ENCODE measurements around the gene STXBP6. TPM values are rescaled to one million over a fixed set of nuclear protein-coding genes. Genes with fewer than 3 reads are reported as not detected.

Gene STXBP6
- polyA plus RNA-seq, 1 donor (not counting 4 experiments of a cell fraction or from before 2014, with no cell fraction given): 1.4 TPM

DNA sequence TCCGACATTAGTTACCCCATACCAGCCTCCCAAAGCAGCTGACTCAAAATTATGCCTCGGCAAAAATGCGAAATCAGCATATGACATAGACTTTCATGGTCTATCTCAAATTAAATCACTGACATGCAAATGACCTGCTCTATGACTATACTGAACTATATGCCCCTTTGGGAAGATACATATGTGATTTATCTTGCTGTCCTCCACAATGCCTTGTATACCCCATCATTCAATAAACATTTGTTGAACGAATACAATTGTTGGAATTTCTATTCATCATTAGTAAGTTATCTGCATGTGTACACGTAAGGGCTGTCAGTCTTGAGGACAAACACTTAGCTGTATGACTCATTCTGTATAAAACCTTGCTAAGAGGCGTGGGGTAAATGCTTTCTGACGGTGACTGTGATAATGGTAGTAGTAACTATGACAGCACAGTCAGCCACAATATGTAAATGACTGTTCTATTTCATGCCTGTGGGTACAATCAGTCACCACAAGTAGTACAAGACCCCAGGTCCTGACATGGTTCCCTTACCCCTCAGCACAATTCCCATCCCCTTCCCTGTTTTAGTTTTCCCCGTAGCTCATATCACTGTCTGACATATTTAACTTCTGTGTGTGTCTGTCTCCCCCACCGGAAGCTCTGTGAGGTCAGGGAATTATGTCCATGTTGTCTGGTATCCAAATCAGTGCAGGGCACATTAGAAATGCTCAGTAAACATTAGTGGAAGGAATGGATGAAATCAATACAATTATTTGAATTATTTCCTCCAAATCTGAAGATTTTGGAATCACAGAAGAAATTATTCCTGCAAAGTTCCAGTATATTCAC is 42.8 kb downstream of the STXBP6 start:
- Histone ChIP-seq H3K4me1 (ENCODE audit: control insufficient read depth, extremely low read depth, insufficient read depth, low read length) (peaks cover 53% of the 10 kb centered on the region), H3K79me2 (ENCODE audit: control insufficient read depth, insufficient read depth, low read length) (no peaks in the 10 kb centered on the region), H4K20me1 (ENCODE audit: control insufficient read depth, extremely low read depth, insufficient read depth, low read length) (no peaks in the 10 kb centered on the region), H3K4me3 (ENCODE audit: control insufficient read depth in 2 of 3, extremely low read depth in 1 of 3, insufficient read depth in 2 of 3, low read depth in 1 of 3, low read length in 3 of 3) (no peak overlapping the region), H3K36me3 (ENCODE audit: control insufficient read depth in 2 of 2, extremely low read depth in 1 of 2, insufficient read depth in 2 of 2, low read length in 2 of 2) (no peaks in the 10 kb centered on the region), H3K27me3 (ENCODE audit: control insufficient read depth, extremely low read depth, insufficient read depth, low read length) (no peaks in the 10 kb centered on the region), H3K9ac (ENCODE audit: control insufficient read depth, extremely low read depth, insufficient read depth, low read length) (no peak overlapping the region), H3K9me3 (ENCODE audit: control insufficient read depth, low read depth, low read length) (no peaks in the 10 kb centered on the region), H2AFZ (ENCODE audit: control insufficient read depth, low read length) (no peak overlapping the region), H3K4me2 (ENCODE audit: control insufficient read depth, extremely low read depth, insufficient read depth, low read depth, low read length) (peak overlapping the region; percentile 49), H3K27ac (ENCODE audit: control insufficient read depth, insufficient read depth, low read length) (peak overlapping the region; percentile 22), H3K9me1 (ENCODE audit: control insufficient read depth, extremely low read depth, insufficient read depth, low read length) (no peaks in the 10 kb centered on the region)
- dilution Hi-C loops (cut with MboI; ENCODE audit: extremely low pct_ligation_motif_present, low sequenced_read_pairs): no loop called here
- FAIRE-seq (peak; percentile 78), DNase-seq (ENCODE audit: low read depth, low spot score) (peak; percentile 71)
- no peak for TF ChIP-seq EZH2 (IDR thresholded peaks at IDR 0.05; ENCODE audit: low read length)

DNA sequence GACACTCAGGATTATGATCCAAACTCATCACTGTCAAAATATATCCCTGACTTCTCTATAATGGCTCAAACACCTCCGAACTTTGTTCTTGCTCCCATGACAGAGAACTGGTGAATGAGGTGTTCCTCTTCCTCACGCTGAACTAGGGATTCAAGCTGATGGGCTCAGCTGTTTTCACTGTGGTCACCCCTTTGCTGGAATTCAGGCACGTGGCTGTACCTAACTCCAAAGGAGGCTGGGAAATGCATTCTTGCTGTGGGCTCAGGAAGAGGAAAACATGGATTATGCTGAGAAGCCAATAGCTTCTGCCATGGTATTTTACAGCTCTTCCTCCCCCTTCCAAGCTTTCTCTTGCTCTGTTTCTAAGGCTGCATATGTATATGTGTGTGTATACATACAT is 43.9 kb downstream of the STXBP6 start:
- H3K4me2 ChIP-seq (ENCODE audit: control insufficient read depth, extremely low read depth, insufficient read depth, low read depth, low read length): no peak overlapping the region
- no peak overlapping the region for H2AFZ ChIP-seq (ENCODE audit: control insufficient read depth, low read length)
- no peaks in the 10 kb centered on the region for H3K9me1 ChIP-seq (ENCODE audit: control insufficient read depth, extremely low read depth, insufficient read depth, low read length)
- no peaks in the 10 kb centered on the region for H4K20me1 ChIP-seq (ENCODE audit: control insufficient read depth, extremely low read depth, insufficient read depth, low read length)
- no peaks in the 10 kb centered on the region for H3K36me3 ChIP-seq (ENCODE audit: control insufficient read depth in 2 of 2, extremely low read depth in 1 of 2, insufficient read depth in 2 of 2, low read length in 2 of 2)
- no peaks in the 10 kb centered on the region for H3K27me3 ChIP-seq (ENCODE audit: control insufficient read depth, extremely low read depth, insufficient read depth, low read length)
- H3K79me2 ChIP-seq (ENCODE audit: control insufficient read depth, insufficient read depth, low read length): no peaks in the 10 kb centered on the region
- H3K4me1 ChIP-seq (ENCODE audit: control insufficient read depth, extremely low read depth, insufficient read depth, low read length): peaks cover 50% of the 10 kb centered on the region
- H3K9ac ChIP-seq (ENCODE audit: control insufficient read depth, extremely low read depth, insufficient read depth, low read length): no peak overlapping the region
- no peak overlapping the region for H3K4me3 ChIP-seq (ENCODE audit: control insufficient read depth in 2 of 3, extremely low read depth in 1 of 3, insufficient read depth in 2 of 3, low read depth in 1 of 3, low read length in 3 of 3)
- dilution Hi-C loops (cut with MboI; ENCODE audit: extremely low pct_ligation_motif_present, low sequenced_read_pairs): no loop called here
- DNase-seq (ENCODE audit: low read depth, low spot score): no peak
- H3K27ac ChIP-seq (ENCODE audit: control insufficient read depth, insufficient read depth, low read length): no peak overlapping the region
- FAIRE-seq: no peak
- TF ChIP-seq, protein P1, sequence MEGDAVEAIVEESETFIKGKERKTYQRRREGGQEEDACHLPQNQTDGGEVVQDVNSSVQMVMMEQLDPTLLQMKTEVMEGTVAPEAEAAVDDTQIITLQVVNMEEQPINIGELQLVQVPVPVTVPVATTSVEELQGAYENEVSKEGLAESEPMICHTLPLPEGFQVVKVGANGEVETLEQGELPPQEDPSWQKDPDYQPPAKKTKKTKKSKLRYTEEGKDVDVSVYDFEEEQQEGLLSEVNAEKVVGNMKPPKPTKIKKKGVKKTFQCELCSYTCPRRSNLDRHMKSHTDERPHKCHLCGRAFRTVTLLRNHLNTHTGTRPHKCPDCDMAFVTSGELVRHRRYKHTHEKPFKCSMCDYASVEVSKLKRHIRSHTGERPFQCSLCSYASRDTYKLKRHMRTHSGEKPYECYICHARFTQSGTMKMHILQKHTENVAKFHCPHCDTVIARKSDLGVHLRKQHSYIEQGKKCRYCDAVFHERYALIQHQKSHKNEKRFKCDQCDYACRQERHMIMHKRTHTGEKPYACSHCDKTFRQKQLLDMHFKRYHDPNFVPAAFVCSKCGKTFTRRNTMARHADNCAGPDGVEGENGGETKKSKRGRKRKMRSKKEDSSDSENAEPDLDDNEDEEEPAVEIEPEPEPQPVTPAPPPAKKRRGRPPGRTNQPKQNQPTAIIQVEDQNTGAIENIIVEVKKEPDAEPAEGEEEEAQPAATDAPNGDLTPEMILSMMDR (optimal IDR thresholded peaks at IDR 0.05 in 1 of 3, IDR thresholded peaks at IDR 0.05 in 1 of 3, conservative IDR thresholded peaks at IDR 0.05 in 1 of 3; ENCODE audit: extremely low read depth in 1 of 3, insufficient read depth in 2 of 3, low read length in 3 of 3): no peak
- TF ChIP-seq EZH2 (IDR thresholded peaks at IDR 0.05; ENCODE audit: low read length): no peak
- H3K9me3 ChIP-seq (ENCODE audit: control insufficient read depth, low read depth, low read length): no peaks in the 10 kb centered on the region
